GM19397 (cell line): ENCODE data around the gene DCAF6.
A peak's percentile ranks its signal among the peaks of the same experiment; 100 is the strongest.
"Not testable (repeated sequence)": the region's sequence is repeated elsewhere in the genome, so short reads cannot be mapped to it uniquely, and the experiment has no call there.

Source experiments
- ATAC-seq: cut with Tn5 transposase; IDR thresholded peaks from one replicate; pipeline ENCODE4 v1.9.1; 2021; ENCODE audit warnings: mild to moderate bottlenecking, moderate library complexity; ENCODE audit not compliant: unreplicated experiment

Gene DCAF6

GRCh38 chr1:168009322-168009721, 72.8 kb downstream of the DCAF6 start:
- ATAC-seq, result no peak

DNA sequence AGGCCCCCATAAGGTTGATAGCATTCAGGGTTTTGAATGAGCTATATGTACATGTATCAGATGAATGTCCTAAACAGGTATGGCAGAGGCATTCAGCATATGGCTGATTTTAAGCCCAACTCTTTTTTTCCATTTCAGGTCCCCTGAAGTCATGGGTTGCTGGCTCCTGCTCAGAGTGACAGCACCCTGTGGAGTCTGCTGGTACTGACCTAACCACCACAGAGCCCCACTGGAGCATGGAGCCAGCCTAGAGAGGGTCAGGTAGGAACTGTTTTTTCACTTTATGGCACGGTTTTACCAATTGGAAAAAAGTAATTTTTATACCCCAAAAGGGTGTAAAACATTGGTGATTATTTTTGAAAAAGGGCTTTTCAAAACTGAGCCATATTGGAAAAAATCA, 82.9 kb downstream of the DCAF6 start:
- ATAC-seq, result no peak

- ATAC-seq, result no peak
Observed at GRCh38 chr1:168031198-168031597, 94.7 kb downstream of the DCAF6 start.

DNA sequence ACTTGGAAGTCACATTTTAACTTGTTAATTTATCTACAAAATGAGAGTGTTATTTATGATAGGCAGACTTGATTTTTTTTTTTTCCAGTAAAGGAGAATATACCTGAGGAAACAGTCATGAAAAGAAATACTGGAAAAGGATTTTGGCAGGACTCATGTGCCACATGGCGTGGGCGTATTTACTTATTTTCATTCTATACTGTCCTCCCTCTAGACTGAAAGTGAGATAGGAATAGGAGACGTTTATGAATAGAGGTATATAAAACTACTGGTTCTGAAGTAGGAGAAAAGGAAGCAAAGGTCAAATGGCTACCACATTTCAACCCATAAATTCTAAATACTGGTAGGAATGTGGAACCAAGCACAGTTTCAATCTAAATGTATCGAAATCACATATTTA, 95.1 kb downstream of the DCAF6 start:
- ATAC-seq, result no peak

GRCh38 chr1:168032029-168032428, 95.5 kb downstream of the DCAF6 start:
- ATAC-seq, result no peak

DNA sequence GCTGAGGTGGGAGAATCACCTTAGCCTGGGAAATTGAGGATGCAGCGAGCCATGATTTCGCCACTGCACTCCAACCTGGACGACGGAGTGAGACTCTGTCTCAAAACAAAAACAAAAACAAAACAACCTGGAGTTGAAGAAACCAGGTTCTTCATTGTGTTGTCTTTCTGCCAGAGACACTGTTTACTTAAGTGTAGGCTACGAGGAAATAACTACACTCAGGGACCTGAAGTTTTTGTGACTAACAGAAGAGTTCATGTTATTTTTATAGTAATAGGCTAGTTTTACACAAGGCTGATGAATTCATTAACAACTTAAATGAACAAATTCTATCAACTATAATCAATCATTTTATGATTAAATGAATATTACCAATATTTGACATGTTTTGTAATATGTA, 98.9 kb downstream of the DCAF6 start:
- ATAC-seq, result no peak

DNA sequence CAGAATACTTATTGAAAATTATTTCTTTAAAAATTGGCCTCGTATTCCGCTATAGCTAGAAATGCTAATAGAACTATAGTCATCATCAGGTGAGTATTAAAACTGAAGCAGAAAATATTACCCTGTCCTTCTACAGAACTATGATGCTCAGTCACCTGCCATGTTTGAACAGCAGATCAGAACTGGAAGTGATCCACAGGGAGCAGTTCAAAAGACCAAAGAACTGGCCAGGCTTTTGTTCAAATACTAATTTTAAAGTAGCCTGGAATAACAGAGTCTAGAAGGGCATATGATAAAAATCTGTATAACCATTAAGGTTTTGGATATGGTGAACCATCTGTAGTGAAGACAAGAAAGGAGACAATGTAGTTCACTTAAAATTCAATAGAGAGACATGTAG, 105.9 kb downstream of the DCAF6 start:
- no peak for ATAC-seq

- ATAC-seq, result no peak
Observed at GRCh38 chr1:168045311-168045710, 108.8 kb downstream of the DCAF6 start.

DNA sequence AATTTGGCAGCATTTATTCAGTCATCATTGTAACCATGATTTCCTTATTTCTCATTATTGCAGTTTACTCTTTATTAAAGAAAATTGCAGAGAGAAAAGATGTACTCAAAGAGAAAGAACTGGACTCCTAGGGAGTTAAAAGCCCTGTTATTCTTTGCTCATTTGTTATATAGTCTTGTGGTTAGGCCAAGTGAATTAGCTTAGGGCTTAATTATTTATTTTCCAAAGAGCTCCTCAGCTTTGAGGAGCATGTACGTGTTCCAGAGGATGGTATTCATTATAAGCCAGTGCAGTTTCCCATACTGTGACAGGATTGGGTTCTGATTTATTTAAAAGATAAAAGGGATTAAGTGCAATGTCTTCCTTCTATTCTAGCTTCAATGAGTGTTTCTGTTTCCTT, 113.8 kb downstream of the DCAF6 start:
- no peak for ATAC-seq

DNA sequence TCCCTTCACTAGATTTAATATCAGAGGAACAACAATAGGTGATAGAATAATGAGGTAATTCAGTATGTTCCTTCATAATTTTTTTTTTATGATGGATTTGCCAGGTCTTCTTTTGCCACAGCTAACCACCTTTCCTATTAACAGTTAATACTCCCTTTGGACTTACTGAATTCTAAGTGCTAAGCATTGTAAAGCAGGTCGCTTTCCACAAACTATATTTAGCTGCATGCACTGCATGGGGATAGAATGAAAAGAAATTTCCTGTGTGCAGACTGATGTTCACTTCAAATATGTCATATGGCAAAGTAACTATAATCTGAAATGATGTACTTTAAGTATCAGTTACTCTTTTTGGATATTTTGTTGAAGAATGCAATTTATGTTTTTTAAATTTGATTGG, 114.4 kb downstream of the DCAF6 start:
- no peak for ATAC-seq

DNA sequence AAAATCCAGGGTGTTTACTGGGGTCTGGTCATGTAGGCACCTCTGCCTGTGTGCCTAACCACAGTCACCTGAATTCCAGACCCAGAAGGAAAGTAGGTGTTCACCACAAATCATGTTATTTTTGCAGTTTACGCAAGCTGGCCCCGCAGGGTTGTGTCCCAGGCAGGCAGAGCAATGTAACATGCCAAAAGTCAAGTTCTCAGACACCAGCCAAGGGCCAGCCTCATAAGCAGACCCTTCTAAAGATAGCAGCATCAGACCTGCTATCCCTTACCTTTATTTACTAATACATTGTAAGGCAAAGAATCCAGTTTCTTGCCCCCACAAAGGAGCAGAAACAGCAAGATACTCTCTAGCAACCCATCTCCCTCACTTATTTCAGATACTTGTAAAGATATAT, 117.2 kb downstream of the DCAF6 start:
- no peak for ATAC-seq

- ATAC-seq, result no peak
Observed at GRCh38 chr1:168054117-168054516, 117.6 kb downstream of the DCAF6 start.

DNA sequence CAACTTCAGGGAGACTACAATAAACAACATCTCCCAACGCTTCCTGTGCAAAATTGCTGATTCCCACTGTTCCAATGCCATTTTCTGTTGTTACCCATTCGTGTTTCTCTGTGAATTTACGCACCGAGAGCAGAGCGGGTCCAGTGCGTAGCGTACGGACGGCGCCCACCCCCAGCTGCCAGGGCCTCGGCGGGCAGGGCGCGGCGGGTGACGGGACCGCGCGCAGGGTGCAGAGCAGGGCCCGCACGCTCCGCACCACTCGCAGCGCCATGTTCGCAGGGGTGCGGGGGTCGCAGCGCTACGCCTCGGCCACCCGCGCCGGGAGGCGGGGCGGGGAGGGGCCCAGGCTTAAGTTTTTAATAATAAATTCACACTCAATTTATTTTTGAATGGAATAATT, 119.7 kb downstream of the DCAF6 start:
- not testable (repeated sequence) for ATAC-seq

- ATAC-seq, result no peak
Observed at GRCh38 chr1:168057355-168057754, 120.9 kb downstream of the DCAF6 start.

GRCh38 chr1:168057921-168058320, 121.4 kb downstream of the DCAF6 start:
- no peak for ATAC-seq

- ATAC-seq, result no peak
Observed at GRCh38 chr1:168064216-168064615, 127.7 kb downstream of the DCAF6 start.

- ATAC-seq, result no peak
Observed at GRCh38 chr1:168065506-168065905, 129.0 kb downstream of the DCAF6 start.

GRCh38 chr1:168069384-168069783, 132.9 kb downstream of the DCAF6 start:
- ATAC-seq, result no peak

DNA sequence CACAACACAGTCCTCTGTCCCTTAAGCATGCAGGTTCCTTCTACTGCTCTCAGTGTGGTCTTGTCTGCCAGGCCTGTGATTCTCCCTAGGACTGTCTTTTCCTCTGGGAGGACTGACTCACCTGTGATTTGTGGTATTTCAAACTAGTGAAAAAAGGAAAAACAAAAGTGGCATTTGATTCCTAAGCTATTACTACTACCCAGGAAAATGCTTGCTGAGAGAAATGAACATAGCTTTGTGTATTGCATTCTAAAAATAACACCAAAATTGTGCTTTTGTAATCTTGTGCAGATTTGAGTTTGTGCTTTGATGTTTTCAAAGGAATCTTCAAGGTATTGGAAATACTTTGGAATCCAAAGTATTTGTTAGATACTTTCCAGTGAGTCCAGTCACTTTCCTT, 143.3 kb downstream of the DCAF6 start:
- ATAC-seq, result no peak

DNA sequence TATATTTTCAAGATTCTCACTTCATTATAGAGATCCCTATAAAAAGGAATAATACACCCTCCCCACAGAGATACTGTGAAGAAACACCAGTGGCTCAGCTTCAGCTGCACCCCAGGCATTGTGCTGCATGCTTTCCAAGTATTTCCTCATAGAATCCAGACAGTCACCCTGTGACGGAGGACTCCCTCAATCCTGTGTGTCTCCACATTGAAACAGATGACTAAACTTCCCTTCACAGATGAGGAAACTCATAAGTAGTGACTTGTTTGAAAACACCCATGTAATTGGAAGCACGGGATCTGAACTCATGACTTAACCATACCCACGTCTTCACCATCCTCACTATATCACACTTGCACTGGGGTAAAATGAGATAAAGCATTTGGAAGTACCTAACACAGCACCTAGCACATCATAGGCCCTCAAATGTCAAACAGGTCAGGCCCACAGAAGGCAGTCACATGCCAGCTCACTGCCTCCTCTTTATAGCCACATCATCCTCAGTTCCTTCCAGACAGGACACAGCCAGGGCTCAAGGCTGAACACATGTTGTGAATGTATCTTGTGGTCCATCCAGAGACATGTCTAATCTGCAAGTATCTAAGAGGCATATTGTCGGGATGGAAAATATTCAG, 145.0 kb downstream of the DCAF6 start:
- no peak for ATAC-seq

- ATAC-seq, result peak; percentile 83
Observed at GRCh38 chr1:168082008-168082876, 145.8 kb downstream of the DCAF6 start.
